HG03025 (cell line): ENCODE measurements around the gene DIABLO.
"Not testable (repeated sequence)": the region's sequence is repeated elsewhere in the genome, so short reads cannot be mapped to it uniquely, and the experiment has no call there.

Source experiments
- ATAC-seq: cut with Tn5 transposase; IDR thresholded peaks from one replicate; pipeline ENCODE4 v1.9.1; 2021; ENCODE audit warnings: mild to moderate bottlenecking, moderate library complexity; ENCODE audit not compliant: unreplicated experiment, low FRiP score

The DIABLO gene

GRCh38 chr12:122190842-122191668 is 34.8 kb downstream of the DIABLO start:
- ATAC-seq = no peak

- no peak for ATAC-seq
These were observed 36.0 kb downstream of the DIABLO start for GRCh38 chr12:122189626-122190475.

GRCh38 chr12:122187466-122187865 is 38.4 kb downstream of the DIABLO start:
- ATAC-seq = no peak

GRCh38 chr12:122185494-122186082 is 40.3 kb downstream of the DIABLO start:
- no peak for ATAC-seq

- no peak for ATAC-seq
These were observed 40.8 kb downstream of the DIABLO start for GRCh38 chr12:122185079-122185478.

- ATAC-seq = no peak
These were observed 41.3 kb downstream of the DIABLO start for GRCh38 chr12:122184517-122184916.

- no peak for ATAC-seq
These were observed 42.3 kb downstream of the DIABLO start for GRCh38 chr12:122183588-122183940.

GRCh38 chr12:122182887-122183587 is 42.8 kb downstream of the DIABLO start, which contains the start of gene LRRC43:
Gene LRRC43 (plus strand): TSS chr12:122183123. CDS start chr12:122183145, 22 bp downstream.
- no peak for ATAC-seq

GRCh38 chr12:122176473-122176872 is 49.4 kb downstream of the DIABLO start:
- ATAC-seq = not testable (repeated sequence)

GRCh38 chr12:122174155-122174845 is 51.6 kb downstream of the DIABLO start, which contains the start of gene IL31:
Gene IL31 (minus strand): TSS chr12:122174221. CDS start chr12:122174172, 49 bp downstream.
- ATAC-seq = no peak

- ATAC-seq = no peak
These were observed 53.5 kb downstream of the DIABLO start for GRCh38 chr12:122172262-122172939.

GRCh38 chr12:122171399-122171798 is 54.5 kb downstream of the DIABLO start:
- ATAC-seq = no peak

GRCh38 chr12:122168492-122168891 is 57.4 kb downstream of the DIABLO start:
- no peak for ATAC-seq

- no peak for ATAC-seq
These were observed 58.4 kb downstream of the DIABLO start for GRCh38 chr12:122167356-122167925.

- ATAC-seq = peak; percentile 57
These were observed 59.2 kb downstream of the DIABLO start for GRCh38 chr12:122166422-122167349.

- ATAC-seq = no peak
These were observed 62.9 kb downstream of the DIABLO start for GRCh38 chr12:122162976-122163375.

- no peak for ATAC-seq
These were observed 64.2 kb downstream of the DIABLO start for GRCh38 chr12:122161682-122162081.

GRCh38 chr12:122160761-122161160 is 65.1 kb downstream of the DIABLO start:
- ATAC-seq = no peak
